ENCODE data around the gene NUDCD3.

NUDCD3 gene

DNA sequence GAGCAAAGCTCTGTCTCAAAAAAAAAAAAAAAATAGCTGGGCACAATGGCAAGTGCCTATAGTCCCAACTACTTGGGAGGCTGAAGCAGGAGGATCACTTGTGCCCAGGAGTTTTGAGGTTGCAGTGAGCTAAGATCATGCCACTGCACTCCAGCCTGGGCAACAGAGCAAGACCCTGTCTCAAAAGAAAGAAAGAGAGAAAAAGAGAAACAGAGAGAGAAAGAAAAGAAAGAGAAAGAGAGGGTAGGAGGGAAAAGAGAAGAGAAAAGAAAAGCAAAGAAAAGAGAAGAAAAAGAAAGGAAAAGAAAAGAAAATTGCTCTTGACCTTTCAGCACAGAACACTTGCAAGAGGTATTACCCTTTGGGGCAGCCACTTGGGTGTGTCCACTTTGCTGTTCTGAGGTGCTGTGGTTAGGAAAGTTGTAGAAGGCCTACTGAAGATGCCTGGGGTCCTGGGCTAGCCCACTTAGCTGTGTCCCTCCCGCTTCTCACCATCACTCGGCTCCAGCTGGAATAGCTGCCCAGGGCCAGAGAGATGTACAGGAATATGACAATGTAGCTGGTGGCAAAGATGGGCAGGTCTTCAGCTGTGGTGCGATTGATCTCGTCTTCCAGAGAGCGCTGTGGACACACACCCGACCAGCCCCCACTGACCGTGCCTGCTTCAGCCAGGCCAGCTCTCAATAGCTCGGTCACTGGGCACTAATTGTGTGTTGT, 45.0 kb upstream of the NUDCD3 start:
- H3K4me3 ChIP-seq (ENCODE audit: low read depth, low read length) = no peak overlapping the region
- DNase-seq (ENCODE audit: low read depth) = no peak
- TF ChIP-seq, protein P1, sequence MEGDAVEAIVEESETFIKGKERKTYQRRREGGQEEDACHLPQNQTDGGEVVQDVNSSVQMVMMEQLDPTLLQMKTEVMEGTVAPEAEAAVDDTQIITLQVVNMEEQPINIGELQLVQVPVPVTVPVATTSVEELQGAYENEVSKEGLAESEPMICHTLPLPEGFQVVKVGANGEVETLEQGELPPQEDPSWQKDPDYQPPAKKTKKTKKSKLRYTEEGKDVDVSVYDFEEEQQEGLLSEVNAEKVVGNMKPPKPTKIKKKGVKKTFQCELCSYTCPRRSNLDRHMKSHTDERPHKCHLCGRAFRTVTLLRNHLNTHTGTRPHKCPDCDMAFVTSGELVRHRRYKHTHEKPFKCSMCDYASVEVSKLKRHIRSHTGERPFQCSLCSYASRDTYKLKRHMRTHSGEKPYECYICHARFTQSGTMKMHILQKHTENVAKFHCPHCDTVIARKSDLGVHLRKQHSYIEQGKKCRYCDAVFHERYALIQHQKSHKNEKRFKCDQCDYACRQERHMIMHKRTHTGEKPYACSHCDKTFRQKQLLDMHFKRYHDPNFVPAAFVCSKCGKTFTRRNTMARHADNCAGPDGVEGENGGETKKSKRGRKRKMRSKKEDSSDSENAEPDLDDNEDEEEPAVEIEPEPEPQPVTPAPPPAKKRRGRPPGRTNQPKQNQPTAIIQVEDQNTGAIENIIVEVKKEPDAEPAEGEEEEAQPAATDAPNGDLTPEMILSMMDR (IDR thresholded peaks at IDR 0.05; ENCODE audit: low read depth, low read length, missing control alignments) = no peak

DNA sequence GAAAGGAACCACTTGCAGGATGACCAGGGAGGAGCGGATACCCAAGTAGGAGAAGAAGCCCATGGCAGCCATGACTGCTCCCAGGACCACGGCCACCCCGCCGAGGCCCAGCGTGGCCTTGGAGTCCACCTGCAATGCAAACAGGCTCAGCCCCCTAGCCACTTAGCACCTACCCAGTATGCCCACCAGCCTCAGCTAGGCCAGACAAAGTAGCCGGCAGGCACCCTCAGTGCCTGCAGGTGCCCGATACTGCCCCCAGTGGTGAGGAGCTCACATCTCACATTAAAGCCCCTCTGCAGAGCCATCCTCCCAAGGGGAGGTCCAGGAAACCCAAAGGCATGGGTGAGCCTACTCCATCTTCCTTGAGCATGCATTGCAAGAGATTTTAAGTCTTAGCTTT, 44.0 kb upstream of the NUDCD3 start:
- peak; percentile 5 for DNase-seq (ENCODE audit: low read depth)
- TF ChIP-seq, protein P1 (IDR thresholded peaks at IDR 0.05; ENCODE audit: low read depth, low read length, missing control alignments) = peak; percentile 93
- no peak overlapping the region for H3K4me3 ChIP-seq (ENCODE audit: low read depth, low read length)

DNA sequence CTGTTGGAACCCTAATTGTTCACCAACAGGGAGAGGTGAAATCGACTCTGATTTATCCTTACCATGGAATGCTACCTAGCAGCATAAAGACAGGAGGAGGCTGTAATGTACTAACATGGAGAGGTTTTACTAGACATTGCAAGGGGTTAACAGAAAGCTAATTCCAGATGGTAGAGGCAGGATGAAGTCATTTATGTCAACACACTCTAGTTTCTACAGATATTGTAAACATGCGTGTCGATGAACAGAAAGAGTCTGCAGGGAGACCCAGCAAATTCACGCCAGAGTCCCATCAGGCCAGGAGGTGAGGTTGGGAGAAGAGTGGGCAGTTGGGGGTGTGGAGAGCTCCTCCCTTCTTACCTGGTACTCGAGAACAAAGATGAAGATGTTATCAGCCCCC, 43.6 kb upstream of the NUDCD3 start:
- no peak for DNase-seq (ENCODE audit: low read depth)

DNA sequence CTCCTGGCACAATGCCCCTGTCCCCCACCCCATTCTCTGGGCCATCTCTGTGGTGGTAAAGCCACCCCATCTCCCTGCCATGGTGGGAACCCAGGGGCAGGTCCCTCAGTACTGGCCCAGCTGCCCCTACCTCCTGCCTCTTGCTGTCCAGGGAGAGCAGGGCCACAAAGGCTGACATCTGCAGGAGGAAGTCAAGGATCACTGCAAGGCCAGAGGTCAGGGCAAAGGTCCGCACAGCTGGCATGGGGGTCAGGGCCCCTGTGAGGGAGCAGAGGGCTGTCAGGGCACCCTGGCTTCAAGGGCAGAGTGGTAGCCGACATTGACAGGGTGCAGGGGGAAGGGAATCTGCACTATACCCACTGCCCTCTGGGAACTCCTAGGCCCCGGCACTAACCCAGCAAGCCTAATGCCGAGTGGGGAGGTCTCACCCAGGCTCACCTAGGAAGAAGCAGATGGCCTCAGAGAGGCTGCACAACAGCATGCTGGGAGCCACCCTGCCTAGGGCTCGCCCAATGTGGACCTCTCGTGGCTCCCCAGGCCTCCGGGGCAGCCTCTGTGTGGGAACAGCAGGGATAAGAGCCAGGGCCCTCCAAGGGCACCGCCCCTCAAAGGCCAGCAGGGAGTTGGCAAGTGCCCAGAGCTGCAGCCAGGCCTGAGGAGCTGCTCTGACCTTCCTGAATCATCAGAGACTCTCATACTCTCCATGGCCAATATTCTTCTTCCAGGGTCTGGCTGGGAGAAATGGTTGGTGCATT, 43.0 kb upstream of the NUDCD3 start:
- H3K4me3 ChIP-seq (ENCODE audit: low read depth, low read length) = no peak overlapping the region
- TF ChIP-seq, protein P1 (IDR thresholded peaks at IDR 0.05; ENCODE audit: low read depth, low read length, missing control alignments) = no peak
- DNase-seq (ENCODE audit: low read depth) = no peak

More for the DNA sequence above, 43.6 kb upstream of the NUDCD3 start:
- TF ChIP-seq, protein P1 (IDR thresholded peaks at IDR 0.05; ENCODE audit: low read depth, low read length, missing control alignments) = no peak
- H3K4me3 ChIP-seq (ENCODE audit: low read depth, low read length) = no peak overlapping the region

DNA sequence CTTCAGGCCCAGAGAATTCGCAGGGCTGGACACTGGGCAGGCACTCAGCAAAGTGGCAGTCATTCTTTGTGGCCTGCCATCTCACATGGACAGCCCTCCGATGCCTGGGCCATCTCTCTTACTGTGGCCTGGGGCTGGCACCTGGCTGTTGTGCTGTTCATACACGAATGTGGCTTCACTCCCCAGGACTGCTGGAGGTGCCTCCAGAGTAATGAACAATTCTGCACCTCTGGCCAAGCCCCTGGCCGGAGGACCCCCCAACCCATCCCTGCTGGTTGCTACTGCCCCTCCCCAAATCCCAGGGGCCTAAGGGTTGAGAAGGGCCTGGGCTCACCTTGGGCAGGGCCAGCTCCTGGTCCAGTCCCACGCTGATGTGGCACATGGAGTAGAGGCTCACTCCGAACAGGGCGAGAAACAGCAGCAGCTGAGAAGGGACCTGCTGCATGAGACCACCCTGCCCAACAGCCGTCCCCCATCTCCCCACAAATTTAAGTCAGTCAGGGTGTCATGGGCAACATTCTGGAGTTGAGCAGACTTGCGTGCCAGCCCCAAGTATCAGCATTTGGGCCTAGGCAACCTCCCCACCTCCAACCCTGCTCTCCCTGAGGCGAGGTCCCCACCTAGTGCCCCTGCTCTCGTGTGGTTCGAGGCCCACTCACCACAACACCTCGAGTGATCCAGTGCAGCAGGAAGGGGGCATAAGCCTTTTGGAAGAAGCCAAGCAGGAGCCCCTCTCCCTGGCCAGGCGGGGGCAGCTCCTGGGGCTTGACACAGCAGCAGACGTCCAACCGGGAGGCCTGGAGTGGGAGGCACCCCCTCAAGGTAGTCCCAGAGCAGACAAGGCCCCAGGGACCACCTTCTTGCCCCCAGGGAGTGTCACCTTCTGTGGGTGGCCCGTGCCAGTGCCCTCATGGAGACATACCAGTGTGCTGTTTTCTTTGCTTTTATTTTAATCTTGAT, 41.2 kb upstream of the NUDCD3 start:
- TF ChIP-seq, protein P1 (IDR thresholded peaks at IDR 0.05; ENCODE audit: low read depth, low read length, missing control alignments) = no peak
- no peak overlapping the region for H3K4me3 ChIP-seq (ENCODE audit: low read depth, low read length)
- no peak for DNase-seq (ENCODE audit: low read depth)

DNA sequence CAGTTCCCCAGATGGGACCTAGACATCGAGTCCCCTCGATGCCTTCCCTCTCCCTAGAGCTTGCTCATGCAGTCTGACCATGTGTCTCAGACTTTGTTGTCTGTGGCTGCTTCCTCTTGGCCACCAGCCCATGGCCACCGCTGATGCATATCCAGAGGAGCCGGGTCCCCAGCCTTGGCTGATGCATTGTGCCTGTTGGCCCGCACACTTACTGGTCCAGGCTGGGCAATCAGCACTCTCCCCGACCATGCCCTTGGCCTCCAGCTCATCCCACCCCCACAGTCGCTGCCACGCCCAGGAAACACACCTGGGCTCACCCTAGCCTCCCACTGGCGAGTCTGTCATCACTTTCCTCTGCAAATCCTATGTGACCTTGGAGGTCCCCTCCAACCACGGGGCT, 40.5 kb upstream of the NUDCD3 start:
- DNase-seq (ENCODE audit: low read depth) = no peak
- no peak overlapping the region for H3K4me3 ChIP-seq (ENCODE audit: low read depth, low read length)
- TF ChIP-seq, protein P1 (IDR thresholded peaks at IDR 0.05; ENCODE audit: low read depth, low read length, missing control alignments) = no peak
